CD4-positive, CD25-positive, alpha-beta regulatory T cell (primary cell): Measurements from ENCODE around the gene ZDHHC20. TPM values are rescaled to one million over a fixed set of nuclear protein-coding genes. Genes with fewer than 3 reads are reported as not detected.

Source experiments
- ATAC-seq, 2 donors: fragments of 150-1000 bp; cut with Tn5 transposase; one replicate each; pipeline ENCODE4 v1.10.0; 2021; ENCODE audit warnings: low read depth in 2 of 2, moderate number of reproducible peaks in 2 of 2, moderate library complexity in 1 of 2
- DNase-seq, 3 donors: peaks; one replicate each; pipeline versions ENCODE4 v3.0.0 to v3.0.0-alpha.2; 2012 to 2022; ENCODE audit warnings: mixed read lengths in 1 of 3
- H3K27ac ChIP-seq: one replicate; pipeline ENCODE4 v1.7.0; 2013; ENCODE audit warnings: mild to moderate bottlenecking, low read length; ENCODE audit not compliant: insufficient read depth, poor library complexity, severe bottlenecking
- H3K27me3 ChIP-seq: one replicate; pipeline ENCODE4 v1.7.0; 2013; ENCODE audit warnings: low read length; ENCODE audit not compliant: control insufficient read depth, insufficient read depth
- H3K36me3 ChIP-seq: one replicate; pipeline ENCODE4 v1.7.0; 2013; ENCODE audit warnings: mild to moderate bottlenecking, low read length, moderate library complexity; ENCODE audit not compliant: control insufficient read depth, insufficient read depth
- H3K4me1 ChIP-seq: 2 replicates; pipeline ENCODE4 v1.7.0; 2013; ENCODE audit warnings: mild to moderate bottlenecking, low read length; ENCODE audit not compliant: insufficient read depth, control insufficient read depth, poor library complexity, severe bottlenecking
- H3K4me3 ChIP-seq: one replicate; pipeline ENCODE4 v1.7.0; 2013; ENCODE audit warnings: low read depth, mild to moderate bottlenecking, low read length, moderate library complexity
- H3K9me3 ChIP-seq, 2 experiments: 1 replicate in 1 of 2; 2 replicates in 1 of 2; pipeline ENCODE4 v1.7.0; 2013; ENCODE audit warnings: low read length in 2 of 2, mild to moderate bottlenecking in 1 of 2, moderate library complexity in 1 of 2; ENCODE audit not compliant: control insufficient read depth in 2 of 2
- H3K27ac Mint-ChIP-seq, 3 donors: one replicate each; pipeline ENCODE4 v1.8.0; 2020 to 2022; ENCODE audit warnings: mild to moderate bottlenecking in 3 of 3, mixed read lengths in 3 of 3, moderate library complexity in 2 of 3
- H3K27me3 Mint-ChIP-seq: one replicate; pipeline ENCODE4 v1.8.0; 2022; ENCODE audit warnings: mild to moderate bottlenecking, mixed read lengths
- H3K36me3 Mint-ChIP-seq: one replicate; pipeline ENCODE4 v1.8.0; 2020; ENCODE audit warnings: mixed read lengths
- H3K4me1 Mint-ChIP-seq, 4 donors: one replicate each; pipeline ENCODE4 v1.8.0; 2020 to 2022; ENCODE audit warnings: mixed read lengths in 4 of 4, mild to moderate bottlenecking in 1 of 4
- H3K4me3 Mint-ChIP-seq, 4 donors: one replicate each; pipeline ENCODE4 v1.8.0; 2020 to 2022; ENCODE audit warnings: mild to moderate bottlenecking in 4 of 4, mixed read lengths in 4 of 4, moderate library complexity in 3 of 4
- H3K9me3 Mint-ChIP-seq, 7 donors: one replicate each; pipeline ENCODE4 v1.8.0; 2020 to 2022; ENCODE audit warnings: mixed read lengths in 7 of 7, mild to moderate bottlenecking in 3 of 7, moderate library complexity in 2 of 7
- polyA plus RNA-seq, 4 donors: library from polyadenylated mRNA; unstranded; fragments of 300-500 nt; fragmentation: Illumina TruSeq; gene quantifications; one replicate each; pipeline ENCODE4 v1.2.3, GENCODE V29; 2021
- total RNA-seq: library from RNA; stranded (reverse); gene quantifications from one replicate; pipeline ENCODE4 v1.2.3, GENCODE V29; 2022

ZDHHC20 gene
- total and polyA plus RNA-seq, 5 donors from 2014 or later: 36.9 to 84.4 (median 39.6) TPM

DNA sequence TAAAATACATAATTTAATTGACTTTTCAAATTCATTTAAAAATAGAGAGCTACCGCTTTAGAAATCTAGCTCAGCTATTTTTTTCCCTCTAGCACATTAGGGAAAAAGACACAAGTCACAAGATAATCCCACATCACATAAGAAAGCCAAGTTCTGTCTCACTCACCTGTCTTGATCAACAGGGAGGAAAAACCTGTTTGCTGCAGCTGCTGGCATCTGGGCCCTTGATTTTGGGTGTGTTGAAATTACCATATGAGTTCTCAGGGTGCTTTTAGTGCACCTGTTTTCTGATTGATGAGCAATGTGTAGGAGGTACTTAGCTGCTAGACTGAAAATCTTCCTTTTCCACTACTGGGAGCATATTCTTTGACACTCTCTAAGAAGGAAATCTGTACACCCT is 53.8 kb downstream of the ZDHHC20 start:
- H3K27ac Mint-ChIP-seq: peak overlapping the region in 1 of 3 donors; percentile 34
- Histone ChIP-seq H3K27ac (no peak overlapping the region), H3K4me1 (peaks cover under 1% of the 10 kb centered on the region), H3K36me3 (peaks cover 40% of the 10 kb centered on the region), H3K27me3 (no peaks in the 10 kb centered on the region), H3K9me3 (no peaks in the 10 kb centered on the region), H3K4me3 (no peak overlapping the region)
- peaks cover 44% of the 10 kb centered on the region for H3K36me3 Mint-ChIP-seq
- no peak overlapping the region for H3K4me3 Mint-ChIP-seq
- H3K4me1 Mint-ChIP-seq: peaks cover 13 to 27% (median 19%) of the 10 kb centered on the region in 4 donors
- no peak for ATAC-seq
- DNase-seq: no peak
- peaks cover 0 to 8% (median 2%) of the 10 kb centered on the region in 7 donors for H3K9me3 Mint-ChIP-seq
- H3K27me3 Mint-ChIP-seq: no peaks in the 10 kb centered on the region

DNA sequence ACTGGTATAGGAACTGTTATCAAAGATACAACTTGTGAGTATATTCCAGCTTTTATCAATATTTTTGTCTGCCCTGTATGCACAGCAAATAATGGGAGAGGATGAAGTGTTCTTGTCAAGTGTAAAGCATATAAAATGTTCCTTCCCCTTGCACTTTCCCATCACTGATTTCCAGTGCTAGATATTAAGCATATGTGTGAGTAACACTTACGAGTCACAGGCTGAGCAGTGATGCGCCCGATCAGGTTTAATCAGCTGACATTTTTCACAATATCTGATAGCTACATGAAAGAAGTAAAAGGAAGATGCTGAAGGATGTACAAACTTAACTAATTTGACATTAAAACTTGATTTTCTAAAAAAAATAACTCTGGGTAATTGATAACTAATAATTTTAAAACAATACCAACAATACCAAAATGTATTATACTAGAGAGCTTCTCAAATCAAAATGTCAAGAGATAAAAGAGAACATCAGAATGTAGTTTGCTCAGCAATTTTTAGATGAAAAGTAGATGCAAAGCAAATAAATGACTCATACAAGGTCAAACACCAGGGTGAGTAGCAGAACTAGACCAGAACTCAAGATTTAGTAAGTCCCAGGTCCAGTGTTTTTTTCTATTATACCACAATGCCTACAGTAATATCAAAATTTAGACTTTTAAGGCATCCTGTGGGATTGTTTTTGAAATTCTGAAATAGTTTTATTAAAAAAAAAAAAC is 56.4 kb downstream of the ZDHHC20 start:
- ATAC-seq (no peak), DNase-seq (no peak)
- H3K4me3 Mint-ChIP-seq: no peak overlapping the region
- Histone ChIP-seq H3K9me3 (no peaks in the 10 kb centered on the region), H3K27me3 (no peaks in the 10 kb centered on the region), H3K4me1 (peaks cover 10% of the 10 kb centered on the region), H3K36me3 (peaks cover 42% of the 10 kb centered on the region), H3K4me3 (no peak overlapping the region), H3K27ac (no peak overlapping the region)
- no peaks in the 10 kb centered on the region for H3K27me3 Mint-ChIP-seq
- peaks cover 32% of the 10 kb centered on the region for H3K36me3 Mint-ChIP-seq
- H3K27ac Mint-ChIP-seq: peak overlapping the region; percentile 17 to 49 (median 36)
- H3K9me3 Mint-ChIP-seq: peaks cover 0 to 8% (median 0%) of the 10 kb centered on the region in 7 donors
- H3K4me1 Mint-ChIP-seq: peaks cover 21 to 40% (median 27%) of the 10 kb centered on the region in 4 donors

DNA sequence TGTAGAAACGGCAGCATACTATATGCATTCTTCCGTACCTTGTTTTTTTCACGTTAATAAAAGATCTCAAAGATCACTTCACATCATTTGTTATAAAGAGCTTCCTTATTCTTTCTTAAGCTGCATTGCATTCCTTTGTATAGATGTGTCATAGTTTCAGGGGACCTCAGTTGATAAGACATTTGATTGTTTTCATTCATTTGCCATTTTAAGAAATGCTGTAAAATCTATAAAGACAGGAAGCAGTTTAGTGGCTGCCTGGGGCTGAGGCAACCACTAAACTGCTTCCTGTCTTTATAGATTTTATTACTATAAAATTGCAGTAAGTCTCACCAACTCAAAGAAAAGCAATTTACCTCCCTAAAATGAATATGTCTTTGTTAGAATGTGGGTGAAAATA is 59.4 kb downstream of the ZDHHC20 start:
- Histone ChIP-seq H3K27me3 (no peaks in the 10 kb centered on the region), H3K36me3 (peaks cover 48% of the 10 kb centered on the region), H3K4me3 (peak overlapping the region; percentile 15), H3K27ac (no peak overlapping the region), H3K9me3 (no peaks in the 10 kb centered on the region), H3K4me1 (peaks cover 22% of the 10 kb centered on the region)
- Mint-ChIP-seq H3K27ac (peak overlapping the region; percentile 36 to 74 (median 60)), H3K27me3 (no peaks in the 10 kb centered on the region), H3K9me3 (peaks cover 0 to 6% (median 0%) of the 10 kb centered on the region in 7 donors), H3K4me3 (peak overlapping the region in 1 of 4 donors; percentile 40), H3K36me3 (peaks cover 32% of the 10 kb centered on the region), H3K4me1 (peaks cover 28 to 61% (median 41%) of the 10 kb centered on the region in 4 donors)
- DNase-seq (peak in 2 of 3 donors; percentile 22 to 62), ATAC-seq (peak; percentile 65 to 71)

DNA sequence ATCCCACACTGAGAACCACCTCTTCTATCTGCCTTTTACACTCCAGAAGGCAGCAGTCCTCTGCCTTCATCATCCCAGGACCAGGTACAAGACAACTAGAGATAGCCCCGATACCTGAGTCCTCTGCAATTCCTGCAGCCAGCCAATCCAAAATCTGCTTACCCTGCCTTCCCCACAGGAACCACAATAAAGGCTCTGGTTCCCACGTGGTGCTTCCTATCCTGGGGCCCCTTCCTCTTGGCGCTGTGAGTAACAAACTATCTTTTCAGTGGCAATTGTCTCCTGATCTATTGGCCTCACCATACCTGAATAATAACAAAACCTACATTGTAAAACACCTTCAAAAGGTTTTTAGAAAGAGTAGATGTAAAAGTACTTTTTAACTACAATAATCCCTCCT is 63.1 kb downstream of the ZDHHC20 start:
- Histone ChIP-seq H3K27me3 (no peaks in the 10 kb centered on the region), H3K9me3 (no peaks in the 10 kb centered on the region), H3K4me1 (peaks cover 22% of the 10 kb centered on the region), H3K36me3 (peaks cover 44% of the 10 kb centered on the region), H3K27ac (no peak overlapping the region), H3K4me3 (no peak overlapping the region)
- ATAC-seq (no peak), DNase-seq (peak in 1 of 3 donors; percentile 11)
- Mint-ChIP-seq H3K36me3 (peaks cover 33% of the 10 kb centered on the region), H3K4me3 (no peak overlapping the region), H3K9me3 (no peaks in the 10 kb centered on the region), H3K4me1 (peaks cover 17 to 40% (median 32%) of the 10 kb centered on the region in 4 donors), H3K27me3 (no peaks in the 10 kb centered on the region), H3K27ac (peak overlapping the region; percentile 23 to 85 (median 66))

DNA sequence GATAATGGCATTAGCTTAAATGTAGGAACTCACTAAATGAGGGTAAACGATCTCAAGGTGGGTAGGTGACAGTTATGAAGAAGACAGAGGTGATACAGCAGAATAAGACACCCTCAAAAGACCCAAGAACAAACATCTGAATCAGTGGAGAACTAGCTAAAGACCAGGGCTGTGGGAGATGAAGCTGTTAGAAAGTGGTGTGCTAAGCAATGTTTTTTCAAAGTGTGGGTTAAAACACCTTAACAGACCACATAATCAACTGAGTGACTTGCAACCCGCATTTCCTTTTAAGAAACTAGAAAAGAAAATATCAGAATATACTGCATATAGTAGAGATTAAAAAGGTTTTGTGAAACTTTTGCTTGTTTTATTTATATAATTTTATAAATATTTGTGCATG is 70.0 kb downstream of the ZDHHC20 start:
- Histone ChIP-seq H3K4me3 (no peak overlapping the region), H3K4me1 (no peaks in the 10 kb centered on the region), H3K27ac (no peak overlapping the region), H3K36me3 (peaks cover 61% of the 10 kb centered on the region), H3K27me3 (no peaks in the 10 kb centered on the region), H3K9me3 (no peaks in the 10 kb centered on the region)
- DNase-seq (no peak), ATAC-seq (no peak)
- peaks cover 0 to 15% (median 2%) of the 10 kb centered on the region in 4 donors for H3K4me1 Mint-ChIP-seq
- peak overlapping the region in 2 of 3 donors; percentile 15 to 67 for H3K27ac Mint-ChIP-seq
- H3K36me3 Mint-ChIP-seq: peaks cover 61% of the 10 kb centered on the region
- H3K4me3 Mint-ChIP-seq: no peak overlapping the region
- no peaks in the 10 kb centered on the region for H3K27me3 Mint-ChIP-seq
- peaks cover 0 to 5% (median 0%) of the 10 kb centered on the region in 7 donors for H3K9me3 Mint-ChIP-seq

DNA sequence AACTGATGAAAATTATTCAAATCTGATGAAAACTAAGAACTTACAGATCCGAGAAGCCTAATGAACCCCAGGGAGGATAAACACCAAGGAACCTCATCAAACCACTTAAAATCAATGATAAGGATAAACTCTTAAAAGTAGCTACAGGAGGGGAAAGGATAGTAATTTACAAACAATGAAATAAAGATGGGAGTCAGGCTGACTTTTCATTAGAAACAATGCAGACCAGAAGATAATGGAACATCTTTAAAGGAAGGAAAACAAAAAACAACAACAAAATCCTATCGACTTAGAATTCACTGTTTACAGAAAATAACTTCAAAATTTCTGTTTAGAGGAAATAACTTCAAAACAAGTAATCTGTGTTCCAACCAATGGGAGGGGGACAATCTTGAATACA is 73.4 kb downstream of the ZDHHC20 start:
- Histone ChIP-seq H3K36me3 (peaks cover 69% of the 10 kb centered on the region), H3K4me1 (no peaks in the 10 kb centered on the region), H3K27me3 (no peaks in the 10 kb centered on the region), H3K4me3 (no peak overlapping the region), H3K9me3 (no peaks in the 10 kb centered on the region), H3K27ac (no peak overlapping the region)
- peak overlapping the region in 1 of 3 donors; percentile 37 for H3K27ac Mint-ChIP-seq
- H3K4me3 Mint-ChIP-seq: no peak overlapping the region
- DNase-seq: no peak
- peaks cover 0 to 12% (median 0%) of the 10 kb centered on the region in 4 donors for H3K4me1 Mint-ChIP-seq
- H3K27me3 Mint-ChIP-seq: no peaks in the 10 kb centered on the region
- peaks cover 63% of the 10 kb centered on the region for H3K36me3 Mint-ChIP-seq
- peaks cover 0 to 5% (median 0%) of the 10 kb centered on the region in 7 donors for H3K9me3 Mint-ChIP-seq
- ATAC-seq: no peak

DNA sequence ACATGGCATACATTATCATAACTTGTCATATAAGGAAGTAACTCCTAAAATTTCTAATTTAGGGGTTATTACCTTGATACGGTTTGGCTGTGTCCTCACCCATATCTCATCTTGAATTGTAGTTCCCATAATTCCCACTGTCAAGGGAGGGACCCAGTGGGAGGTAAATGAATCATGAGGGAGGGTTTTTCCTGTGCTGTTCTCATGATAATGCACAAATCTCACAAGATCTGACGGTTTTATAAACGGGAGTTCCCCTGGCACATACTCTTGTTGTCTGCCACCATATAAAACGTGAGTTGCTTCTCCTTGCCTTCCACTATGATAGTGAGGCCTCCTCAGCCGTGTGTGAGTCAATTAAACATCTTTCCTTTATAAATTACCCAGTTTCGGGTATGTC is 76.0 kb downstream of the ZDHHC20 start:
- Histone ChIP-seq H3K27ac (no peak overlapping the region), H3K4me1 (no peaks in the 10 kb centered on the region), H3K4me3 (no peak overlapping the region), H3K36me3 (peaks cover 65% of the 10 kb centered on the region), H3K27me3 (no peaks in the 10 kb centered on the region), H3K9me3 (no peaks in the 10 kb centered on the region)
- no peak for ATAC-seq
- Mint-ChIP-seq H3K27ac (peak overlapping the region in 1 of 3 donors; percentile 60), H3K9me3 (peaks cover 0 to 5% (median 0%) of the 10 kb centered on the region in 7 donors), H3K4me1 (peaks cover 0 to 5% (median 0%) of the 10 kb centered on the region in 4 donors), H3K36me3 (peaks cover 40% of the 10 kb centered on the region), H3K4me3 (no peak overlapping the region), H3K27me3 (no peaks in the 10 kb centered on the region)
- no peak for DNase-seq
